K562 (cell line): ENCODE data around the gene GABBR1. TPM values are rescaled to one million over a fixed set of nuclear protein-coding genes. Genes with fewer than 3 reads are reported as not detected.

Source experiments
- ATAC-seq: fragments of 200-7000 bp; cut with Tn5 transposase; 3 replicates; pipeline ENCODE4 v1.9.1; 2020; ENCODE audit warnings: moderate library complexity
- BruUV-seq: library from RNA; stranded (reverse); fragments of 400-500 nt; replicated peaks from 2 replicates; lab custom pipeline; 2021; lab: Mats Ljungman, UMichigan
- CTCF ChIA-PET: fragments of 300-600 bp; formaldehyde crosslinking; extraction: SDS; loops from one replicate; lab custom pipeline; 2021; ENCODE audit warnings: low intra/inter-chr PET ratio; lab: Yijun Ruan, JAX
- POLR2A ChIA-PET: fragments of 300-600, 350-650 bp; sonication (Branson Sonifier 250); formaldehyde crosslinking; extraction: SDS; loops from one replicate; lab custom pipeline; 2021; ENCODE audit warnings: antibody characterized with exemption, inconsistent platforms; lab: Yijun Ruan, JAX
- DNase-seq, 4 experiments: peaks; one replicate each; pipeline versions ENCODE4 v3.0.0 to v3.0.0-alpha.2; 2011 to 2018; ENCODE audit warnings: low spot score in 3 of 4, mixed read lengths in 3 of 4; ENCODE audit errors: extremely low read depth in 1 of 4
- FAIRE-seq: peaks from 2 replicates; lab custom pipeline; 2011; peaks lifted over from hg19 to GRCh38; lab: Jason Lieb, UNC
- H2AFZ ChIP-seq: 2 replicates; pipeline ENCODE4 v1.6.0; 2011; ENCODE audit warnings: low read depth, low read length, control low read depth, inconsistent platforms
- H3K27ac ChIP-seq: fragments of 200-600 bp; 3 replicates; pipeline ENCODE4 v1.8.0; 2011; ENCODE audit warnings: low read depth, mild to moderate bottlenecking, control low read depth, inconsistent platforms, low read length, moderate library complexity, mixed read lengths; ENCODE audit errors: extremely low read depth
- H3K27me3 ChIP-seq, 2 experiments: fragments of 300-600 bp in 1 of 2; 2 replicates in 1 of 2; 3 replicates in 1 of 2; pipeline versions ENCODE4 v1.6.0 to v1.8.0; 2011; ENCODE audit warnings: inconsistent platforms in 2 of 2, low read length in 2 of 2, mild to moderate bottlenecking in 1 of 2, mixed read lengths in 1 of 2, moderate library complexity in 1 of 2; ENCODE audit not compliant: control insufficient read depth in 2 of 2, insufficient read depth in 2 of 2
- H3K36me3 ChIP-seq: fragments of 300-600 bp; 3 replicates; pipeline ENCODE4 v1.8.0; 2011; ENCODE audit warnings: mild to moderate bottlenecking, low read length, inconsistent platforms; ENCODE audit not compliant: control insufficient read depth, insufficient read depth
- H3K4me1 ChIP-seq, 2 experiments: fragments of 200-600 bp in 1 of 2; replicated peaks in 1 of 2; 2 replicates in 1 of 2; 3 replicates in 1 of 2; pipeline versions ENCODE4 v1.5.1 to v1.8.0; 2011; ENCODE audit warnings: inconsistent platforms in 2 of 2, low read length in 2 of 2, mild to moderate bottlenecking in 1 of 2, mixed read lengths in 1 of 2, moderate library complexity in 1 of 2; ENCODE audit not compliant: control insufficient read depth in 2 of 2, insufficient read depth in 2 of 2
- H3K4me2 ChIP-seq: 2 replicates; pipeline ENCODE4 v1.6.1; 2011; ENCODE audit warnings: low read length, control low read depth, inconsistent platforms, mixed read lengths; ENCODE audit not compliant: insufficient read depth
- H3K4me3 ChIP-seq: fragments of 200-600 bp; sonication (generic), shearing (Covaris generic); 2 replicates; pipeline ENCODE4 v1.5.1; 2016; ENCODE audit warnings: control low read depth, inconsistent platforms
- H3K79me2 ChIP-seq: fragments of 200-600 bp; 3 replicates; pipeline ENCODE4 v1.8.0; 2011; ENCODE audit warnings: low read length, inconsistent platforms; ENCODE audit not compliant: control insufficient read depth, insufficient read depth
- H3K9ac ChIP-seq, 2 experiments: 2 replicates each; pipeline versions ENCODE4 v1.6.0 to v1.6.1; 2011; ENCODE audit warnings: low read depth in 2 of 2, low read length in 2 of 2, control low read depth in 1 of 2, inconsistent platforms in 1 of 2, mild to moderate bottlenecking in 1 of 2, mixed read lengths in 1 of 2; ENCODE audit not compliant: insufficient read depth in 1 of 2
- H3K9me1 ChIP-seq: one replicate; pipeline ENCODE4 v1.6.0; 2011; ENCODE audit warnings: inconsistent platforms, mild to moderate bottlenecking, low read length, moderate library complexity; ENCODE audit not compliant: control insufficient read depth, insufficient read depth
- H3K9me3 ChIP-seq: replicated peaks from 2 replicates; pipeline ENCODE4 v1.5.1; 2011; ENCODE audit warnings: low read depth, low read length, inconsistent platforms; ENCODE audit not compliant: control insufficient read depth, insufficient read depth
- H4K20me1 ChIP-seq: replicated peaks from 2 replicates; pipeline ENCODE4 v1.6.1; 2011; ENCODE audit warnings: low read length, inconsistent platforms, mixed read lengths; ENCODE audit not compliant: control insufficient read depth, insufficient read depth
- CXXC5 ChIP-seq: fragments of 250-450 bp; sonication (Bioruptor Pico); IDR thresholded peaks from 2 replicates; pipeline ENCODE4 v1.8.0; 2022; ENCODE audit warnings: inconsistent platforms, mild to moderate bottlenecking, moderate library complexity
- DMBX1 ChIP-seq: fragments of 250-450 bp; sonication (Bioruptor Pico); IDR thresholded peaks from 2 replicates; pipeline ENCODE4 v1.8.0; 2022; ENCODE audit warnings: inconsistent platforms, mild to moderate bottlenecking, moderate library complexity, borderline replicate concordance
- EWSR1 ChIP-seq: fragments of 450-650 bp; IDR thresholded peaks from 2 replicates; pipeline ENCODE4 v1.6.1; 2018; ENCODE audit warnings: borderline replicate concordance, mild to moderate bottlenecking, low read depth, moderate library complexity; ENCODE audit not compliant: partially characterized antibody
- GABPB2 ChIP-seq: fragments of 250-450 bp; sonication (Bioruptor Pico); conservative IDR thresholded peaks from 2 replicates; pipeline ENCODE4 v1.5.1; 2021; ENCODE audit warnings: mild to moderate bottlenecking
- HDAC1 ChIP-seq, 2 experiments: fragments of 450-650 bp; IDR thresholded peaks; 2 replicates each; pipeline ENCODE4 v1.6.1; 2016 to 2017; ENCODE audit warnings: inconsistent platforms in 1 of 2, mild to moderate bottlenecking in 1 of 2, moderate library complexity in 1 of 2
- POLR2G ChIP-seq: fragments of 200-400 bp; formaldehyde crosslinking; IDR thresholded peaks from 2 replicates; pipeline ENCODE4 v1.6.1; 2017; ENCODE audit warnings: low read depth, mild to moderate bottlenecking, antibody characterized with exemption, low read length, moderate library complexity
- SMARCC2 ChIP-seq: fragments of 450-650 bp; IDR thresholded peaks from 2 replicates; pipeline ENCODE4 v1.6.1; 2017; ENCODE audit warnings: antibody characterized with exemption, moderate library complexity, mild to moderate bottlenecking, low read depth
- SRF ChIP-seq, 2 experiments: fragments of 250-450, 450-650 bp in 1 of 2; sonication (Bioruptor Pico) in 1 of 2; sonication (generic) in 1 of 2; formaldehyde crosslinking; IDR thresholded peaks; 2 replicates each; pipeline versions ENCODE4 v1.5.0 to v1.5.1; 2020 to 2022; ENCODE audit warnings: mild to moderate bottlenecking in 1 of 2, missing genetic modification reagents in 1 of 2
- ZNF347 ChIP-seq: fragments of 450-650 bp; formaldehyde crosslinking; IDR thresholded peaks from 2 replicates; pipeline ENCODE4 v1.4.0; 2020; ENCODE audit warnings: low read depth, mild to moderate bottlenecking, moderate library complexity
- ZNF41 ChIP-seq: fragments of 250-450 bp; sonication (Bioruptor Pico); conservative IDR thresholded peaks from 2 replicates; pipeline ENCODE4 v1.4.0; 2020; ENCODE audit warnings: mild to moderate bottlenecking
- WGBS: fragments of 100-300 bp; shearing (Covaris generic); methylation state at CpG from one replicate; pipeline ENCODE4 v1.1.6; 2016; ENCODE audit warnings: low coverage, mixed read lengths; ENCODE audit not compliant: insufficient coverage; ENCODE audit errors: missing lambda C conversion rate; 5-methylcytosine and 5-hydroxymethylcytosine counted together
- in situ Hi-C: fragments of 300-500 bp; cut with MboI; formaldehyde crosslinking; loops from 4 replicates; pipeline ENCODE4 v1.15.0; 2018; ENCODE audit warnings: inconsistent platforms, mixed read lengths
- intact Hi-C: fragments of 100-400 bp; cut with micrococcal nuclease; formaldehyde crosslinking; loops from 2 replicates; pipeline ENCODE4 v1.14.2; 2022
- polyA plus RNA-seq, 8 experiments: library from polyadenylated mRNA; depleted of rRNA in 4 of 8; stranded (reverse) in 5 of 8; unstranded in 3 of 8; fragments of >200 nt; fragmentation: Nextera tagmentation in 2 of 8; fragmentation: Illumina TruSeq in 1 of 8; extraction: Ambion mirVana in 2 of 8; extraction: Trizol in 1 of 8; gene quantifications; 2 replicates each; pipeline versions ENCODE4 v1.2.1 to v1.2.3, GENCODE V29; 2011 to 2014; ENCODE audit warnings: inconsistent platforms in 1 of 8, missing spikeins in 1 of 8
- total RNA-seq, 7 experiments: library from RNA; depleted of rRNA in 6 of 7; stranded (reverse); fragments of >200 nt in 6 of 7; fragmentation: Illumina TruSeq in 2 of 7; extraction: Trizol in 2 of 7; gene quantifications; 2 replicates each; pipeline versions ENCODE4 v1.2.1 to v1.2.3, GENCODE V29; 2011 to 2021; ENCODE audit warnings: low replicate concordance in 1 of 7
- TF ChIP-seq, protein P1 (sequence below): fragments of 150-350 bp; IDR thresholded peaks from 2 replicates; pipeline ENCODE4 v1.6.1; 2014; ENCODE audit warnings: low read depth, mild to moderate bottlenecking, low read length, borderline replicate concordance
- TF ChIP-seq, protein P2 (sequence below): fragments of 250-450 bp; sonication (Bioruptor Pico); IDR thresholded peaks from 2 replicates; pipeline ENCODE4 v1.5.0; 2021

Gene GABBR1
- total and polyA plus RNA-seq, 9 of the 15 experiments (the other 6 are each of a cell fraction or from before 2014, with no cell fraction given), result 2.2 to 48.3 (median 20.8) TPM

DNA sequence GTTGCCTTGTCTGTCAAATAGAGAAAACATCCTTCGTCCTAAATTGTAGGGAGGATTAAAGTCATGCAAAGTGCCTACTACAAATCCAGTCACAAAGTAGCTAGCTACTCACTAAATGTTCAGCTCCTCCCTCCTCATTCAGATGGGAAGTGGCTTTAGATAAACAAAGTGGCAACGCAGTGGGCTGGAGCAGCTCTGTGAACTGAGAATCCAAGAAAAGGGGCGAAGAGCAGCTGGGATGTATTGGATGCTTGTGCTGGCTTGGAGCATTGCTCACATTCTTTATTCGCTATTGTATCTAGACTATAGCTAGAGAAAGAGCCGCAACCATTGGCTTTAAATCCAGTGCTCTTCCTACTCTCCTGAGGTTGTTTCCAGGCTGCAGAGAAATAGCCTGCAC is 34.2 kb upstream of the GABBR1 start:
- TF ChIP-seq HDAC1 (IDR thresholded peaks at IDR 0.05), result no peak
- 0% methylated on average over 5 of the region's 5 CpGs for WGBS
- Histone ChIP-seq H3K27ac (no peak overlapping the region), H3K9me3 (no peaks in the 10 kb centered on the region), H3K4me2 (no peak overlapping the region), H3K4me3 (no peak overlapping the region), H3K36me3 (no peaks in the 10 kb centered on the region), H4K20me1 (0 out of 2 replicates have a peak, but pooled peaks cover 3% of the 10 kb centered on the region), H3K9ac (no peak overlapping the region), H3K4me1 (no peaks in the 10 kb centered on the region), H3K79me2 (no peaks in the 10 kb centered on the region), H3K9me1 (no peaks in the 10 kb centered on the region), H2AFZ (no peak overlapping the region), H3K27me3 (peaks cover 16 to 36% of the 10 kb centered on the region in 2 experiments)
- in situ Hi-C loops, result no loop called here
- CTCF ChIA-PET, result no interaction called here
- DNase-seq (no peak), ATAC-seq (no peak), FAIRE-seq (no peak)
- BruUV-seq, result no TSS peak
- intact Hi-C loops, result no loop called here
- POLR2A ChIA-PET, result interaction anchor here (1.3 to 1.7 kb wide), 2 partner anchors 26 to 34 kb away, joined by 4 to 8 read pairs; no protein-coding TSS in a partner anchor

DNA sequence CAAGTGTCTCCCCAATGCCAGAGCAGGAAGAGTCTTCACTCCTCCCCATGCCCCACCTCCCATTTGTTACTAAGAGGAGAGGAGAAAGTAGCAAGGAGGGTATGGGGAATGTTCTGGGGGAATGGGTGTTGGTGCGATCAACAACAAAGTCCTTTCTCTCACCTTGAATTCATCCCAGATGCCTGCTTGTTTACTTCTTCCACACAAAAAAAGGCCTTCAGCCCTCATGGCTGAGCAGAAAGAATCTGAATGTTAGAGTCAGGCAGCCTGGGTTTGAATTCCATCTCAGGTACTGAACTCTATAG is 33.8 kb upstream of the GABBR1 start:
- no peak for DNase-seq
- H3K27ac ChIP-seq, result no peak overlapping the region
- BruUV-seq, result no TSS peak
- H3K27me3 ChIP-seq, result peaks cover 17 to 38% of the 10 kb centered on the region in 2 experiments
- H3K4me1 ChIP-seq, result no peaks in the 10 kb centered on the region
- no peak overlapping the region for H2AFZ ChIP-seq
- WGBS, result 0% methylated on average over 1 of the region's 1 CpG
- H4K20me1 ChIP-seq, result 0 out of 2 replicates have a peak, but pooled peaks cover 3% of the 10 kb centered on the region
- H3K9me1 ChIP-seq, result no peaks in the 10 kb centered on the region
- H3K9ac ChIP-seq, result no peak overlapping the region
- FAIRE-seq, result no peak
- no peak overlapping the region for H3K4me3 ChIP-seq
- ChIA-PET POLR2A (interaction anchor here (1.3 to 1.7 kb wide), 2 partner anchors 25 to 33 kb away, joined by 4 to 8 read pairs; no protein-coding TSS in a partner anchor), CTCF (no interaction called here)
- no peaks in the 10 kb centered on the region for H3K9me3 ChIP-seq
- H3K36me3 ChIP-seq, result no peaks in the 10 kb centered on the region
- in situ Hi-C loops, result no loop called here
- intact Hi-C loops, result no loop called here
- no peaks in the 10 kb centered on the region for H3K79me2 ChIP-seq
- no peak overlapping the region for H3K4me2 ChIP-seq
- no peak for ATAC-seq
- TF ChIP-seq, protein P1, sequence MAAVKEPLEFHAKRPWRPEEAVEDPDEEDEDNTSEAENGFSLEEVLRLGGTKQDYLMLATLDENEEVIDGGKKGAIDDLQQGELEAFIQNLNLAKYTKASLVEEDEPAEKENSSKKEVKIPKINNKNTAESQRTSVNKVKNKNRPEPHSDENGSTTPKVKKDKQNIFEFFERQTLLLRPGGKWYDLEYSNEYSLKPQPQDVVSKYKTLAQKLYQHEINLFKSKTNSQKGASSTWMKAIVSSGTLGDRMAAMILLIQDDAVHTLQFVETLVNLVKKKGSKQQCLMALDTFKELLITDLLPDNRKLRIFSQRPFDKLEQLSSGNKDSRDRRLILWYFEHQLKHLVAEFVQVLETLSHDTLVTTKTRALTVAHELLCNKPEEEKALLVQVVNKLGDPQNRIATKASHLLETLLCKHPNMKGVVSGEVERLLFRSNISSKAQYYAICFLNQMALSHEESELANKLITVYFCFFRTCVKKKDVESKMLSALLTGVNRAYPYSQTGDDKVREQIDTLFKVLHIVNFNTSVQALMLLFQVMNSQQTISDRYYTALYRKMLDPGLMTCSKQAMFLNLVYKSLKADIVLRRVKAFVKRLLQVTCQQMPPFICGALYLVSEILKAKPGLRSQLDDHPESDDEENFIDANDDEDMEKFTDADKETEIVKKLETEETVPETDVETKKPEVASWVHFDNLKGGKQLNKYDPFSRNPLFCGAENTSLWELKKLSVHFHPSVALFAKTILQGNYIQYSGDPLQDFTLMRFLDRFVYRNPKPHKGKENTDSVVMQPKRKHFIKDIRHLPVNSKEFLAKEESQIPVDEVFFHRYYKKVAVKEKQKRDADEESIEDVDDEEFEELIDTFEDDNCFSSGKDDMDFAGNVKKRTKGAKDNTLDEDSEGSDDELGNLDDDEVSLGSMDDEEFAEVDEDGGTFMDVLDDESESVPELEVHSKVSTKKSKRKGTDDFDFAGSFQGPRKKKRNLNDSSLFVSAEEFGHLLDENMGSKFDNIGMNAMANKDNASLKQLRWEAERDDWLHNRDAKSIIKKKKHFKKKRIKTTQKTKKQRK, result no peak
- TF ChIP-seq DMBX1 (no peak), POLR2G (no peak), ZNF347 (CRISPR knock-in tag) (no peak), EWSR1 (no peak), SMARCC2 (no peak), GABPB2 (CRISPR knock-in tag) (no peak), ZNF41 (CRISPR knock-in tag) (no peak), CXXC5 (CRISPR knock-in tag) (no peak), SRF (CRISPR knock-in tag; IDR thresholded peaks at IDR 0.05) (no peak)
- TF ChIP-seq, protein P2, sequence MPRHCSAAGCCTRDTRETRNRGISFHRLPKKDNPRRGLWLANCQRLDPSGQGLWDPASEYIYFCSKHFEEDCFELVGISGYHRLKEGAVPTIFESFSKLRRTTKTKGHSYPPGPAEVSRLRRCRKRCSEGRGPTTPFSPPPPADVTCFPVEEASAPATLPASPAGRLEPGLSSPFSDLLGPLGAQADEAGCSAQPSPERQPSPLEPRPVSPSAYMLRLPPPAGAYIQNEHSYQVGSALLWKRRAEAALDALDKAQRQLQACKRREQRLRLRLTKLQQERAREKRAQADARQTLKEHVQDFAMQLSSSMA, result no peak
